B cell (primary cell): ENCODE results near the gene DOCK1. TPM values are rescaled to one million over a fixed set of nuclear protein-coding genes. Genes with fewer than 3 reads are reported as not detected.

Source experiments
- ATAC-seq: fragments of 200-7000 bp; cut with Tn5 transposase; one replicate; pipeline ENCODE4 v1.10.0; 2021; ENCODE audit warnings: low read depth, mild to moderate bottlenecking, moderate number of reproducible peaks, moderate library complexity
- CTCF ChIA-PET: fragments of 350-600 bp; sonication (Branson Sonifier 250); formaldehyde crosslinking; loops from one replicate; lab custom pipeline; 2021; ENCODE audit warnings: antibody characterized with exemption, inconsistent platforms; lab: Charles Lee
- POLR2A ChIA-PET: fragments of 350-600 bp; sonication (Branson Sonifier 250); formaldehyde crosslinking; loops from one replicate; lab custom pipeline; 2021; ENCODE audit warnings: antibody characterized with exemption; lab: Charles Lee
- DNase-seq: peaks from one replicate; pipeline ENCODE4 v3.0.0; 2013
- H2AFZ ChIP-seq: 2 replicates; pipeline ENCODE4 v1.6.1; 2012; ENCODE audit warnings: mild to moderate bottlenecking, low read depth, low read length; ENCODE audit not compliant: insufficient read depth, poor library complexity, severe bottlenecking
- H3K27ac ChIP-seq, 2 donors: 1 replicate in 1 of 2; 2 replicates in 1 of 2; pipeline ENCODE4 v1.5.1; 2012 to 2013; ENCODE audit warnings: low read length in 2 of 2, mild to moderate bottlenecking in 2 of 2, moderate library complexity in 1 of 2
- H3K27me3 ChIP-seq, 4 experiments: fragments of 200-600 bp in 1 of 4; sonication (generic) in 1 of 4; replicated peaks in 1 of 4; 1 replicate in 2 of 4; 2 replicates in 2 of 4; pipeline versions ENCODE4 v1.6.1 to v1.7.0; 2013 to 2016; ENCODE audit warnings: low read length in 3 of 4, mild to moderate bottlenecking in 2 of 4, mixed read lengths in 1 of 4, moderate library complexity in 1 of 4; ENCODE audit not compliant: insufficient read depth in 4 of 4, control insufficient read depth in 3 of 4; ENCODE audit errors: control extremely low read depth in 1 of 4
- H3K36me3 ChIP-seq, 2 experiments: replicated peaks in 1 of 2; 1 replicate in 1 of 2; 2 replicates in 1 of 2; pipeline versions ENCODE4 v1.6.1 to v1.7.1; 2013; ENCODE audit warnings: low read length in 1 of 2; ENCODE audit not compliant: insufficient read depth in 2 of 2, control insufficient read depth in 1 of 2; ENCODE audit errors: control extremely low read depth in 1 of 2, extremely low read depth in 1 of 2
- H3K4me1 ChIP-seq, 2 donors: fragments of 200-600 bp in 1 of 2; sonication (generic) in 1 of 2; 1 replicate in 1 of 2; 2 replicates in 1 of 2; pipeline versions ENCODE4 v1.5.1 to v1.6.1; 2013 to 2017; ENCODE audit warnings: low read length in 2 of 2; ENCODE audit not compliant: control insufficient read depth in 2 of 2, insufficient read depth in 2 of 2
- H3K4me2 ChIP-seq: replicated peaks from 2 replicates; pipeline ENCODE3; 2012; ENCODE audit warnings: mild to moderate bottlenecking, low read depth, low read length; ENCODE audit not compliant: poor library complexity, severe bottlenecking
- H3K4me3 ChIP-seq, 5 experiments: fragments of 200-600 bp in 1 of 5; sonication (generic) in 1 of 5; 1 replicate in 3 of 5; 2 replicates in 2 of 5; pipeline versions ENCODE4 v1.5.1 to v1.7.0; 2011 to 2016; ENCODE audit warnings: low read length in 4 of 5, mild to moderate bottlenecking in 4 of 5, low read depth in 2 of 5, control low read depth in 1 of 5, moderate library complexity in 1 of 5; ENCODE audit not compliant: insufficient read depth in 1 of 5; ENCODE audit errors: control extremely low read depth in 1 of 5, extremely low read depth in 1 of 5
- H3K79me2 ChIP-seq: fragments of 200-600 bp; sonication (generic); one replicate; pipeline ENCODE4 v1.6.0; 2016; ENCODE audit warnings: low read length; ENCODE audit not compliant: control insufficient read depth, insufficient read depth
- H3K9ac ChIP-seq: fragments of 200-600 bp; sonication (generic); 2 replicates; pipeline ENCODE4 v1.6.1; 2017; ENCODE audit warnings: mild to moderate bottlenecking, low read length, moderate library complexity
- H3K9me3 ChIP-seq, 3 donors: one replicate each; pipeline versions ENCODE4 v1.6.1 to v1.7.1; 2013; ENCODE audit warnings: low read length in 2 of 3; ENCODE audit not compliant: control insufficient read depth in 2 of 3, insufficient read depth in 1 of 3; ENCODE audit errors: control extremely low read depth in 1 of 3
- H4K20me1 ChIP-seq: 2 replicates; pipeline ENCODE4 v1.6.0; 2012; ENCODE audit warnings: mild to moderate bottlenecking, low read length; ENCODE audit not compliant: insufficient read depth, control insufficient read depth, poor library complexity, severe bottlenecking
- H3K27ac Mint-ChIP-seq: one replicate; pipeline ENCODE4 v1.8.0; 2021; ENCODE audit warnings: mixed read lengths
- H3K27me3 Mint-ChIP-seq: one replicate; pipeline ENCODE4 v1.8.0; 2021; ENCODE audit warnings: mixed read lengths
- H3K4me1 Mint-ChIP-seq: one replicate; pipeline ENCODE4 v1.8.0; 2021; ENCODE audit warnings: mixed read lengths
- H3K4me3 Mint-ChIP-seq: one replicate; pipeline ENCODE4 v1.8.0; 2021; ENCODE audit warnings: mixed read lengths
- H3K9me3 Mint-ChIP-seq: one replicate; pipeline ENCODE4 v1.8.0; 2022; ENCODE audit warnings: mixed read lengths; ENCODE audit not compliant: insufficient read depth
- EZH2 ChIP-seq: IDR thresholded peaks from 2 replicates; pipeline ENCODE4 v1.6.1; 2012; ENCODE audit warnings: borderline replicate concordance, low read depth, mild to moderate bottlenecking, moderate library complexity, low read length; ENCODE audit not compliant: insufficient read depth, poor library complexity, severe bottlenecking
- WGBS: methylation state at CpG from one replicate; pipeline ENCODE4 v1.1.5; 2013; ENCODE audit warnings: missing lambda C conversion rate; ENCODE audit not compliant: insufficient coverage; 5-methylcytosine and 5-hydroxymethylcytosine counted together
- intact Hi-C: fragments of 100-400 bp; cut with micrococcal nuclease; formaldehyde crosslinking; loops from one replicate; pipeline ENCODE4 v1.10.0; 2022
- polyA plus RNA-seq: library from polyadenylated mRNA; depleted of rRNA; stranded (reverse); fragments of >200 nt; gene quantifications from 2 replicates; pipeline ENCODE4 v1.2.3, GENCODE V29; 2012
- total RNA-seq, 2 donors: library from RNA; stranded (reverse); fragments of 120-200 nt in 1 of 2; gene quantifications; 1 replicate in 1 of 2; 2 replicates in 1 of 2; pipeline versions ENCODE4 v1.2.3 to v1.2.4, GENCODE V29; 2013 to 2022
- TF ChIP-seq, protein P1 (sequence below): fragments of 200-600 bp; IDR thresholded peaks from one replicate; pipeline ENCODE4 v1.8.0; 2022; ENCODE audit warnings: antibody characterized with exemption, mild to moderate bottlenecking

Gene DOCK1
- total and polyA plus RNA-seq, 2 donors (not counting 1 experiment from before 2014, with no cell fraction given), result not detected

DNA sequence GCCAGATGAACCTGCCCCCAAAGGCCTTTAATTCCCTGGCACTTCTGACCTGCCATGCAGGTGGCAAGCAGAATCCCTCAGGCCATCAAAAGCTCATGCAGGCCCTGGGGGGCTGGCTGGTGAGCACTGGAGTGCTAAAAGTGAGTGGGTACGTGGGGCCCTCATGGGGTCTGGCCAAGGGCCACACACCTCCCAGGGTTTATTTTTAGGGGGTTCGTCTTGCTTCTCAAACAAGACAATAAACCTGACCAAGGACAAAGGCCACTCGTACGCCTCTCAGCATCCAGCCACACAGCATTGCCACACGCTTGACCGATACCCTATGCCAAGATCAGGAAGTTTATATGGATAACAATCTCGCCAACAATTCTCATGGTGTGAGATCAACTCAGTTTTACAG, 33.1 kb upstream of the DOCK1 start:
- no peaks in the 10 kb centered on the region for H3K9me3 Mint-ChIP-seq

GRCh38 chr10:126872768-126873167, 32.5 kb upstream of the DOCK1 start:
- H3K79me2 ChIP-seq, result no peaks in the 10 kb centered on the region
- ATAC-seq, result no peak
- H3K9me3 ChIP-seq, result peaks cover 0 to 14% (median 0%) of the 10 kb centered on the region in 3 donors
- Mint-ChIP-seq H3K27ac (no peak overlapping the region), H3K4me1 (no peaks in the 10 kb centered on the region), H3K27me3 (no peaks in the 10 kb centered on the region), H3K9me3 (no peaks in the 10 kb centered on the region), H3K4me3 (no peak overlapping the region)
- H3K4me2 ChIP-seq, result no peak overlapping the region
- ChIA-PET POLR2A (no interaction called here), CTCF (interaction anchor here (0.7 kb wide), 1 partner anchor 81 kb away, joined by 3 read pairs; no protein-coding TSS in a partner anchor)
- H3K4me1 ChIP-seq, result no peaks in the 10 kb centered on the region
- no peak overlapping the region for H2AFZ ChIP-seq
- H3K27ac ChIP-seq, result no peak overlapping the region
- H3K9ac ChIP-seq, result no peak overlapping the region
- no peaks in the 10 kb centered on the region for H4K20me1 ChIP-seq
- H3K27me3 ChIP-seq, result no peaks in the 10 kb centered on the region
- 50% methylated on average over 2 of the region's 3 CpGs for WGBS
- no peak for DNase-seq
- intact Hi-C loops, result no loop called here
- no peak for TF ChIP-seq EZH2
- TF ChIP-seq, protein P1, sequence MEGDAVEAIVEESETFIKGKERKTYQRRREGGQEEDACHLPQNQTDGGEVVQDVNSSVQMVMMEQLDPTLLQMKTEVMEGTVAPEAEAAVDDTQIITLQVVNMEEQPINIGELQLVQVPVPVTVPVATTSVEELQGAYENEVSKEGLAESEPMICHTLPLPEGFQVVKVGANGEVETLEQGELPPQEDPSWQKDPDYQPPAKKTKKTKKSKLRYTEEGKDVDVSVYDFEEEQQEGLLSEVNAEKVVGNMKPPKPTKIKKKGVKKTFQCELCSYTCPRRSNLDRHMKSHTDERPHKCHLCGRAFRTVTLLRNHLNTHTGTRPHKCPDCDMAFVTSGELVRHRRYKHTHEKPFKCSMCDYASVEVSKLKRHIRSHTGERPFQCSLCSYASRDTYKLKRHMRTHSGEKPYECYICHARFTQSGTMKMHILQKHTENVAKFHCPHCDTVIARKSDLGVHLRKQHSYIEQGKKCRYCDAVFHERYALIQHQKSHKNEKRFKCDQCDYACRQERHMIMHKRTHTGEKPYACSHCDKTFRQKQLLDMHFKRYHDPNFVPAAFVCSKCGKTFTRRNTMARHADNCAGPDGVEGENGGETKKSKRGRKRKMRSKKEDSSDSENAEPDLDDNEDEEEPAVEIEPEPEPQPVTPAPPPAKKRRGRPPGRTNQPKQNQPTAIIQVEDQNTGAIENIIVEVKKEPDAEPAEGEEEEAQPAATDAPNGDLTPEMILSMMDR, result no peak
- H3K4me3 ChIP-seq, result no peak overlapping the region
- H3K36me3 ChIP-seq, result no peaks in the 10 kb centered on the region

More for the DNA sequence above, 33.1 kb upstream of the DOCK1 start:
- H3K27me3 ChIP-seq, result no peaks in the 10 kb centered on the region
- TF ChIP-seq, protein P1, result no peak
- no peak for TF ChIP-seq EZH2
- DNase-seq, result no peak
- no peak overlapping the region for H3K9ac ChIP-seq
- H3K9me3 ChIP-seq, result peaks cover 0 to 14% (median 0%) of the 10 kb centered on the region in 3 donors
- 96% methylated on average over 7 of the region's 7 CpGs for WGBS
- no peaks in the 10 kb centered on the region for H3K4me1 Mint-ChIP-seq
- H3K4me3 Mint-ChIP-seq, result no peak overlapping the region
- H3K27ac Mint-ChIP-seq, result no peak overlapping the region
- no peaks in the 10 kb centered on the region for H3K27me3 Mint-ChIP-seq
- no peak overlapping the region for H2AFZ ChIP-seq
- ChIA-PET CTCF (no interaction called here), POLR2A (no interaction called here)
- H3K4me3 ChIP-seq, result no peak overlapping the region
- no peaks in the 10 kb centered on the region for H3K36me3 ChIP-seq
- intact Hi-C loops, result no loop called here
- no peak overlapping the region for H3K4me2 ChIP-seq
- H3K4me1 ChIP-seq, result no peaks in the 10 kb centered on the region
- no peaks in the 10 kb centered on the region for H3K79me2 ChIP-seq
- no peak overlapping the region for H3K27ac ChIP-seq
- no peaks in the 10 kb centered on the region for H4K20me1 ChIP-seq
- ATAC-seq, result no peak
